Activated naive CD8-positive, alpha-beta T cell treated with anti-CD3 and anti-CD28 coated beads for 36 hours (primary cell): ENCODE measurements around the gene LATS1. TPM values are rescaled to one million over a fixed set of nuclear protein-coding genes. Genes with fewer than 3 reads are reported as not detected.

Experiments used
- DNase-seq: peaks from one replicate; pipeline ENCODE4 v3.0.0; 2021
- H3K27ac Mint-ChIP-seq: one replicate; pipeline ENCODE4 v1.8.0; 2022; ENCODE audit warnings: mild to moderate bottlenecking, moderate library complexity, mixed read lengths
- H3K27me3 Mint-ChIP-seq: one replicate; pipeline ENCODE4 v1.8.0; 2022; ENCODE audit warnings: mild to moderate bottlenecking, mixed read lengths
- H3K36me3 Mint-ChIP-seq: one replicate; pipeline ENCODE4 v1.8.0; 2021; ENCODE audit warnings: mild to moderate bottlenecking, mixed read lengths
- H3K4me1 Mint-ChIP-seq: one replicate; pipeline ENCODE4 v1.8.0; 2021; ENCODE audit warnings: mixed read lengths
- H3K4me3 Mint-ChIP-seq: one replicate; pipeline ENCODE4 v1.8.0; 2022; ENCODE audit warnings: mild to moderate bottlenecking, moderate library complexity, mixed read lengths
- H3K9me3 Mint-ChIP-seq: one replicate; pipeline ENCODE4 v1.8.0; 2022; ENCODE audit warnings: mixed read lengths
- total RNA-seq, 2 experiments: library from RNA; stranded (reverse); gene quantifications; one replicate each; pipeline ENCODE4 v1.2.3, GENCODE V29; 2021

LATS1 gene
- total RNA-seq, 2 experiments from 2014 or later = 19.7 to 21.6 TPM

- H3K4me1 Mint-ChIP-seq = peaks cover 24% of the 10 kb centered on the region
- peak within 1 kb of the TSS; percentile 81 for H3K4me3 Mint-ChIP-seq
- H3K9me3 Mint-ChIP-seq = no peaks in the 10 kb centered on the region
- DNase-seq = peak; percentile 93
- H3K36me3 Mint-ChIP-seq = peaks cover 3% of the 10 kb centered on the region
- no peaks in the 10 kb centered on the region for H3K27me3 Mint-ChIP-seq
- peak within 1 kb of the TSS; percentile 85 for H3K27ac Mint-ChIP-seq
Measured at GRCh38 chr6:149648148-149649145, 69.5 kb downstream of the LATS1 start, which contains the start of gene KATNA1. Gene KATNA1, minus strand, starts transcription at chr6:149648714. Its CDS starts 10,167 bp downstream, at chr6:149638547.

DNA sequence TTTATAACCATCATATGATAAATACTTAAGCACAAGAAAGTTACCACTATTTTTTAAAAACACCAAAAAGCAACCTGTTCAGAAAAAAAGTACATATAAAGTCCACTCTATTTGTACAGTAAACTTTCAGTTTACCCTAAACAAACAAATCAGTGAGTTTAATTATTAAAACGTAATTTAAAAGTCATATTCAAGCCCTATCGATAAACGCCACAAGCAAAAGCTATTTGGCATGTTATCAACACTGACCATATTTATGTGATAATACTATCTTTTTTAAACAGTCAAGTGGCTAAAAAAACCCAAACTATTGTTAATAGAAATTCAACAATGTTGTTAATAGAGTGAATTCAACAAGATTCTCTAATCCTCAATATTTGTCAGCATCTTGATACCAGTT lies 71.3 kb downstream of the LATS1 start:
- no peaks in the 10 kb centered on the region for H3K9me3 Mint-ChIP-seq
- peak overlapping the region; percentile 81 for H3K4me3 Mint-ChIP-seq
- no peak for DNase-seq

DNA sequence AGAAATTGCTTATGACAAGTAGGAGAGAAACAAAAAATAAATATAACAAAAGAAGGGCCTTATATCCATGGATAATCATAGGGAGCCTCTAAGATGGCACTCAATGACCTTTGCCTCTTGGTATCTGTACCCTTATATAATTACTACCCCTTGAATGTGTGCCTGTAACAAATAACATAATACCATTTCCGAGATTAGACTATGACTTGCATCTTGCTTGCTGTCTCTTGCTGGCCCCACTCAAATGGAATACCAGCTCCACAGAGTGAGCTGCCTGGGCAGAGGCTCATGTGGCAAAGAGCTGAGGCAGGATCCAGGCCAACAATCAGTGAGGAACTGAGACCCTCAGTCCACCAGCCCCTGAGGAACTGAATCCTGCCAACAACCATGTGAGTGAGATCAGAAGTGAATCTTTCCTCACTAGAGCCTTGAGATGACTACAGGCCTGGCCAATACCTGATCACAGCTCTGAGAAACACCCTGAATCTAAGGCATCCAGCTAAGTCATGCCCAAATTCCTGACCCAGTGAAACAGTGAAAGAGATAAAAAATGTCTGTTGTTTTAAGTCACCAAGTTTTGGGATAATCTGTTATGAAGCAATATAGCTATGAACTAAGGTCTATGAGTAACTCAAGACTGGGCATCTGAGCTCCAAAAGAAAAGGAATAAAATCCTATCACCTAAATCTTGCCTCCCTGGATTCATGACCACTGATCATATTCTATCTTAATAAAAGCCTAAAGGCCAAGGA lies 74.9 kb downstream of the LATS1 start:
- no peaks in the 10 kb centered on the region for H3K27me3 Mint-ChIP-seq
- no peak for DNase-seq
- H3K4me3 Mint-ChIP-seq = no peak overlapping the region
- H3K4me1 Mint-ChIP-seq = peaks cover 22% of the 10 kb centered on the region
- peaks cover 14% of the 10 kb centered on the region for H3K36me3 Mint-ChIP-seq
- no peak overlapping the region for H3K27ac Mint-ChIP-seq
- no peaks in the 10 kb centered on the region for H3K9me3 Mint-ChIP-seq

More for the DNA sequence above, 71.3 kb downstream of the LATS1 start:
- H3K4me1 Mint-ChIP-seq = peaks cover 26% of the 10 kb centered on the region
- H3K36me3 Mint-ChIP-seq = peaks cover 3% of the 10 kb centered on the region
- no peaks in the 10 kb centered on the region for H3K27me3 Mint-ChIP-seq
- H3K27ac Mint-ChIP-seq = no peak overlapping the region

DNA sequence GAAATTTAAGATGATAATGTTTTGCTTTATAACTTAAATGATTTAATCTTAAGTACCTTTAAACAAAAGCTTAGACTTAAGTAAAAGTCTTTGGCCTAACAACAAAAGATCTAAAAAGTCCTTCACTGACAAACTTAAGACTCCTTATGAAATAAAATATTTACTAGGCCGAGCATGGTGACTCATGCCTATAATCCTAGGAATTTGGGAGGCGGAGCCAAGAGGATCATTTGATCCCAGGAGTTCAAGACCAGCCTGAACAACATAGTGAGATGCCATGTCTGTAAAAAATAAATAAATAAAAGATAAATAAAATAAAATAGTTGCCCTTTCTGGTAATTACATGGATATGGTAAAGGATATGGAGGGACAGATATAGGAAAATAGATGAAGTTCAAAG lies 81.8 kb downstream of the LATS1 start:
- no peak for DNase-seq
- no peaks in the 10 kb centered on the region for H3K4me1 Mint-ChIP-seq
- no peaks in the 10 kb centered on the region for H3K27me3 Mint-ChIP-seq
- H3K36me3 Mint-ChIP-seq = peaks cover 6% of the 10 kb centered on the region
- H3K4me3 Mint-ChIP-seq = no peak overlapping the region
- no peaks in the 10 kb centered on the region for H3K9me3 Mint-ChIP-seq
- H3K27ac Mint-ChIP-seq = no peak overlapping the region

- peaks cover 2% of the 10 kb centered on the region for H3K4me1 Mint-ChIP-seq
- H3K27me3 Mint-ChIP-seq = no peaks in the 10 kb centered on the region
- H3K36me3 Mint-ChIP-seq = peaks cover 10% of the 10 kb centered on the region
- no peak overlapping the region for H3K4me3 Mint-ChIP-seq
- no peak for DNase-seq
- H3K27ac Mint-ChIP-seq = no peak overlapping the region
- H3K9me3 Mint-ChIP-seq = no peaks in the 10 kb centered on the region
Measured at GRCh38 chr6:149634315-149634714, 83.6 kb downstream of the LATS1 start.

- DNase-seq = no peak
- Mint-ChIP-seq H3K4me3 (no peak overlapping the region), H3K27me3 (no peaks in the 10 kb centered on the region), H3K36me3 (peaks cover 11% of the 10 kb centered on the region), H3K9me3 (no peaks in the 10 kb centered on the region), H3K27ac (peak overlapping the region; percentile 3), H3K4me1 (peaks cover 8% of the 10 kb centered on the region)
Measured at GRCh38 chr6:149628875-149629510, 88.9 kb downstream of the LATS1 start.

GRCh38 chr6:149627672-149628071 lies 90.2 kb downstream of the LATS1 start:
- no peak for DNase-seq
- Mint-ChIP-seq H3K27ac (no peak overlapping the region), H3K36me3 (peaks cover 16% of the 10 kb centered on the region), H3K27me3 (no peaks in the 10 kb centered on the region), H3K4me3 (no peak overlapping the region), H3K4me1 (peaks cover 8% of the 10 kb centered on the region), H3K9me3 (no peaks in the 10 kb centered on the region)

- peaks cover 7% of the 10 kb centered on the region for H3K4me1 Mint-ChIP-seq
- no peaks in the 10 kb centered on the region for H3K27me3 Mint-ChIP-seq
- peaks cover 3% of the 10 kb centered on the region for H3K9me3 Mint-ChIP-seq
- no peak overlapping the region for H3K4me3 Mint-ChIP-seq
- peaks cover 55% of the 10 kb centered on the region for H3K36me3 Mint-ChIP-seq
- no peak overlapping the region for H3K27ac Mint-ChIP-seq
- DNase-seq = no peak
Measured at GRCh38 chr6:149615805-149616204, 102.1 kb downstream of the LATS1 start.

DNA sequence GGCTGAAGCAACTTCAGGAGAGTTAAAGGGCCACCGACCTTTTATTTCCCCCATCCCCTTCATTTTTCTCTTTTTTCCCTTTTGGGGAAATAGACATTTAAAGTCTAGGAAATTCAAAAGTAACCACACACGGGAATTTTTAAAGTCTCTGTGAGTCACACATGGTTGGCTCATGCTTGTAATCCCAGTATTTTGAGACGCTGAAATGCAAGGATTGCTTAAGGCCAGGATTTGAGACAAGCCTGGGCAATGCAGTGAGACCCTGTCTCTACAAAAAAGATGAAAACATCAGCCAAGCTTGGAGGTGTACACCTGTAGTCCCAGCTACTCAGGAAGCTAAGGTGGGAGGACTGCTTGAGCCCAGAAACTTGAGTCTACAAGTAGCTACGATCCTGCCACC lies 103.6 kb downstream of the LATS1 start:
- peaks cover 44% of the 10 kb centered on the region for H3K36me3 Mint-ChIP-seq

DNA sequence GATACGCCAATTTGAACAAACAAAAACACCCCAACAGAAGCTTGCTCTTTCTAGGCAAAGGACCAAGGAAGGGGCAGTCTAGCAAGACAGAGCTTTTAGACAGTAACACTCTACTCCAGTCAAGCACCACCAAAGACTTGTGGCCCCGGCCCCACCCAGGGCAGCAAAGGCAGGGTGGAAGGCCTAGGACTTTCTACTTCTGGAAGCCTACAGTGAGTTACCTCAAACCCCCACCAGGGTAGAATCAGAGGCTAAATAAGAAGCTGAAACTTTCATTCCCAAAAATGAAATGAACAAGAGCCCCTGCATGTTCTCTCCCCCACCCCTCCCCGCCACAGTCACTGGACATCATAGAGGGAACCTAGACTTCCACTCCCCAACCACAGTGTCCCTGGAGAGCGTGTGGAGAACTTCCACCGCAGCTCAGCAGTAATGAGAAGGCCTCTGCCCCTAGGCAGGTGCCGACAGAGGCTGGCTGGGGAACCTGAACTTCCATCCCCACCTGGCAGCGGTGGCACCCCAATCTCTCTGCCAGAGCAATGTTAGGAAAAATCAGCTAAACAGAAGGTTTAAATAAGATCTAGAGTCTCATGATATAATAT lies 109.4 kb downstream of the LATS1 start:
- DNase-seq = no peak
- Mint-ChIP-seq H3K27me3 (no peaks in the 10 kb centered on the region), H3K4me1 (peaks cover 7% of the 10 kb centered on the region), H3K9me3 (peaks cover 3% of the 10 kb centered on the region), H3K4me3 (no peak overlapping the region), H3K27ac (no peak overlapping the region), H3K36me3 (peaks cover 18% of the 10 kb centered on the region)

More for the DNA sequence above, 103.6 kb downstream of the LATS1 start:
- peaks cover 9% of the 10 kb centered on the region for H3K4me1 Mint-ChIP-seq
- no peak for DNase-seq
- H3K9me3 Mint-ChIP-seq = peaks cover 3% of the 10 kb centered on the region
- no peaks in the 10 kb centered on the region for H3K27me3 Mint-ChIP-seq
- H3K4me3 Mint-ChIP-seq = no peak overlapping the region
- H3K27ac Mint-ChIP-seq = no peak overlapping the region

Other genes with a start within 250 kb of the LATS1 start
- gene ZC3H12D, start 233.1 kb downstream of the LATS1 start, total RNA-seq = 10 to 100 TPM; 27.9 to 28.0 TPM
- gene PPIL4, start 172.1 kb downstream of the LATS1 start, total RNA-seq = 10 to 100 TPM; 26.2 to 27.5 TPM
- 10 to 100 TPM; 19.1 to 20.7 TPM for gene GINM1, start 151.7 kb downstream of the LATS1 start, total RNA-seq
- 10 to 100 TPM; 21.9 to 23.2 TPM for gene KATNA1, start 69.4 kb downstream of the LATS1 start, total RNA-seq
- gene NUP43, start 28.4 kb upstream of the LATS1 start, total RNA-seq = 10 to 100 TPM; 83.8 TPM
- gene PCMT1, start 31.6 kb upstream of the LATS1 start, total RNA-seq = 10 to 100 TPM; 91.2 to 96.0 TPM
- gene LRP11, start 146.3 kb upstream of the LATS1 start, total RNA-seq = 1 to 10 TPM; 1.8 to 2.1 TPM
- not detected for gene RAET1E, start 180.0 kb upstream of the LATS1 start, total RNA-seq
- not detected for gene RAET1G, start 205.0 kb upstream of the LATS1 start, total RNA-seq
- gene ULBP2, start 223.9 kb upstream of the LATS1 start, total RNA-seq = under 1 TPM; 0.43 to 0.62 TPM
- gene ULBP1, start 245.8 kb upstream of the LATS1 start, total RNA-seq = 1 to 10 TPM; 2.8 to 2.9 TPM